Activated naive CD4-positive, alpha-beta T cell treated with anti-CD3 and anti-CD28 coated beads for 36 hours (primary cell): ENCODE results near the gene PIK3R1. TPM values are rescaled to one million over a fixed set of nuclear protein-coding genes. Genes with fewer than 3 reads are reported as not detected.

Source experiments
- CTCF ChIA-PET: fragments of 350-600 bp; sonication (Branson Sonifier 250); formaldehyde crosslinking; loops from one replicate; lab custom pipeline; 2021; ENCODE audit warnings: antibody characterized with exemption; lab: Charles Lee
- DNase-seq: peaks from one replicate; pipeline ENCODE4 v3.0.0-alpha.2; 2020
- H3K27ac Mint-ChIP-seq: one replicate; pipeline ENCODE4 v1.8.0; 2021; ENCODE audit warnings: mild to moderate bottlenecking, mixed read lengths
- H3K27me3 Mint-ChIP-seq: one replicate; pipeline ENCODE4 v1.8.0; 2021; ENCODE audit warnings: low read depth, mixed read lengths
- H3K36me3 Mint-ChIP-seq: one replicate; pipeline ENCODE4 v1.8.0; 2021; ENCODE audit warnings: low read depth, mixed read lengths
- H3K4me1 Mint-ChIP-seq: one replicate; pipeline ENCODE4 v1.8.0; 2021; ENCODE audit warnings: low read depth, mixed read lengths
- H3K4me3 Mint-ChIP-seq: one replicate; pipeline ENCODE4 v1.8.0; 2021; ENCODE audit warnings: mild to moderate bottlenecking, moderate library complexity, mixed read lengths
- H3K9me3 Mint-ChIP-seq: one replicate; pipeline ENCODE4 v1.8.0; 2021; ENCODE audit warnings: mixed read lengths
- intact Hi-C: fragments of 100-400 bp; cut with micrococcal nuclease; formaldehyde crosslinking; loops from one replicate; pipeline ENCODE4 v1.15.1; 2023
- total RNA-seq, 2 experiments: library from RNA; stranded (reverse); gene quantifications; one replicate each; pipeline ENCODE4 v1.2.3, GENCODE V29; 2021

Gene PIK3R1
- total RNA-seq: 10 to 100 TPM; 28.5 to 31.4 TPM

DNA sequence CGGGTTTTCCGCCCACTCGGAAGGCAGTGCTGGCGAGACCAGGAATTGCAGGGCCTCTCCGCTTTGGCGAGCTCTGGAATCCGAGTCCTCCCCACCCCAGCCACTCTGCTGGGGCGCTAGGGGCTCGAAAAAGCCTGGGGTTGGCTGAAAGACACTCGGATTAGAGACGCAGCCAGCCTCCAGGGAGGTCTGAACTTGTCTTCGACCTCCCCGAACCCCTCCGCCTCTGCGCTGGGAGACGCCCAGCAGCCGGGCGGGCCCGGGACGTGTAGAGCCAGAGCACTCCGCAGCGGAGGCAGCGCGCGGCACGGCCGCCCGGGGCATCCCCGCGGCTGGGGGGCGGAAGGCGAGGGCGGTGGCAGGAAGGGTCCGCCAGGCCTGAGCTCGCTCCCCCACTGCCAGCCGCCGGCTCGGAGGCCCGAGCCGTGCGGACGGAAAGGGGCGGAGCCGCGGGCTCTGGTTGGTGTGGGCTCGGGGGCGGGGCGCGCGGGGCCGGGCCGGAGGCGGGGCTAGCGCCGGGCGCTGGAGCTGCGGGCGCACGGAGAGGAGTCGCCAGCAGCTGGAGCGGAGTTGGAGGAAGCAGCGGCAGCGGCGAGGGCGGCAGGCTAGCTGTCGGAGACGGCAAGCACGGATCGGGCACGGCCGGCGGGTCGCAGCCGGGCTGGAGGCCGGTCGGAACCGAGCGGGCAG is at the start of gene PIK3R1:
TSS of gene PIK3R1 (plus strand) at position 549 of the 690 bp plus-strand sequence. CDS start 10,920 bp downstream, outside the sequence.
- Mint-ChIP-seq H3K4me3 (peak within 1 kb of the TSS; percentile 91), H3K27me3 (no peaks in the 10 kb centered on the region), H3K4me1 (peaks cover 42% of the 10 kb centered on the region), H3K9me3 (peaks cover 20% of the 10 kb centered on the region), H3K36me3 (peaks cover 13% of the 10 kb centered on the region), H3K27ac (peak within 1 kb of the TSS; percentile 95)
- CTCF ChIA-PET: interaction anchor here (0.7 to 1.5 kb wide), 8 partner anchors 9 to 56 kb away, joined by 3 to 5 read pairs (median 4); no protein-coding TSS in a partner anchor
- DNase-seq: peak; percentile 93
- intact Hi-C loops: loop anchor here (1.0 to 2.0 kb wide), 5 partner anchors 24 to 219 kb away; no protein-coding TSS in a partner anchor

DNA sequence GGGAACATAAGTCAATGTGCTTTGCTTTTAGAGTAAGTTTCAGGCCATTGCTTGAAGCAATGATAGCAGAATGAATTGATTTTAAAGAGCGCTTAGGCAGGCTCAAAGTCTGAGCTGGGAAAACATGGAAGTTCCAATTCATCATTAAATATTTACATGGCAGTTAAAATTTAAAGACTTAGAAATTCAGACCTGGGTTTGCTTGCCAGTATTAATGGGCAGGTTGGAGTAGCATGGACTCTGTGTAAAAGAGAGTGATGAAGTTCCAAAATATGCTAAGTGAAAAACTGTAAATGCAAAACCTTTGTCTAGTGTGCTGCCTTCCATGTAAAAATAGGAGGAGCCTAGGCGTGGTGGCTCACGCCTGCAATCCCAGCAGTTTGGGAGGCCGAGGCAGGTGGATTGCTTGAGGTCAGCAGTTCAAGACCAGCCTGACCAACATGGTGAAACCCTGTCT is 48.3 kb upstream of the PIK3R1 start:
- Mint-ChIP-seq H3K4me1 (no peaks in the 10 kb centered on the region), H3K9me3 (no peaks in the 10 kb centered on the region), H3K27ac (no peak overlapping the region), H3K4me3 (no peak overlapping the region), H3K27me3 (no peaks in the 10 kb centered on the region), H3K36me3 (no peaks in the 10 kb centered on the region)
- DNase-seq: no peak
- CTCF ChIA-PET: no interaction called here
- intact Hi-C loops: no loop called here

DNA sequence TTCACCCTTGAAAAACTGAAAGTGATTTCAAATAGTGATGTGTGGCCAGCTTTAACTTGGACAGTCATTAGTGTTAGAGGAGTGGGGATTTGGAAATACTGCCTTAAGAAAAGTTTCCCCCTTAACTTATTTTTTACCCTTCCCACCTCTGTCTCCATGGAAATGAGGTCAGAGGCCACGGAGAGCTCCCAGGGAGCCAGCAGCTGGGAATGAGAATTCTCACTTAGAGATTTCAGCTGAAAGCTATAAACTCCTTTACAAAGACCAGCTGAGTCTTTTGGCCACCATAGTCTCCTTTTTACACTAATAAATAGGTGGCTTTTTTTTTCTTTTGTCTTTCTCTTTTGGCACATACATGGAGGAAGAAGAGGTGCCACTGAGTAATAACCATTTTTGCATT is 45.7 kb upstream of the PIK3R1 start:
- Mint-ChIP-seq H3K9me3 (no peaks in the 10 kb centered on the region), H3K36me3 (no peaks in the 10 kb centered on the region), H3K27ac (no peak overlapping the region), H3K27me3 (no peaks in the 10 kb centered on the region), H3K4me1 (no peaks in the 10 kb centered on the region), H3K4me3 (no peak overlapping the region)
- CTCF ChIA-PET: no interaction called here
- DNase-seq: no peak
- intact Hi-C loops: no loop called here

DNA sequence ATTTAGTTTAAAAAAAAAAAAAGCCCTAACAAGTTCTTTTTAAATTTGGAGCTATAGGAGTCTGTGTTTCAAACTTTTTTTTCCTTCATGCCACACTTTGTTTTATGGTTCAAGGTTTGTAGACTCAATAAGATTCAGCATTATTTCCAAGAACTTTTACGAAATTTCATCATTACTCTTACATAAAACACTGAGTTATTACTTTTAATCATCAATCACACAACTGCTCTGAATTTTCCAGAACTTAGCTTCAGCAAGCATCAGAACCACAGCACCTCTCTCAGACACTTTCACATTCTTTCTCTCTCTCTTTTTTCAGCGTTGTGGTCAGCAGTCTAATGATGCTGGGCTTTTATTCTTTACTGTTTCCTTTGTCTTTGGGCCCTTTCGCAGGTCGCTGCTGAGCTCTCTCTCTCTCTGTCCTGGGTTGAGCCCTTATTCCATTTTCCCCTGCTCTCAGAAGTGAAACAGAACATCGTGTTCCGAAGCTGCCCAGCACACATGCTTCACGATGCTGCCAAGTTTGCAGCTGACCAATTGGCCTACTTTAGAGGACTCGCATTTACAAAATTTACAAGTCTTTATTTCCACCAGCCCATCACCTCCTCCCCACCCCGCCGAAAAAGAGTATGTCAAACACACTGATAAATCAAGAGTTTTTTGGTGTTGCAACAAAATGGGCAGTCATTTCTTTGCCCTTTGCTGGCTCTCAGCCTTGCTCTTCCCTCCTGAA is 44.6 kb upstream of the PIK3R1 start:
- Mint-ChIP-seq H3K27ac (no peak overlapping the region), H3K4me3 (no peak overlapping the region), H3K9me3 (no peaks in the 10 kb centered on the region), H3K27me3 (no peaks in the 10 kb centered on the region), H3K36me3 (no peaks in the 10 kb centered on the region), H3K4me1 (no peaks in the 10 kb centered on the region)
- CTCF ChIA-PET: interaction anchor here (0.6 kb wide), 1 partner anchor 136 kb away, joined by 3 read pairs; no protein-coding TSS in a partner anchor
- intact Hi-C loops: no loop called here
- DNase-seq: no peak

DNA sequence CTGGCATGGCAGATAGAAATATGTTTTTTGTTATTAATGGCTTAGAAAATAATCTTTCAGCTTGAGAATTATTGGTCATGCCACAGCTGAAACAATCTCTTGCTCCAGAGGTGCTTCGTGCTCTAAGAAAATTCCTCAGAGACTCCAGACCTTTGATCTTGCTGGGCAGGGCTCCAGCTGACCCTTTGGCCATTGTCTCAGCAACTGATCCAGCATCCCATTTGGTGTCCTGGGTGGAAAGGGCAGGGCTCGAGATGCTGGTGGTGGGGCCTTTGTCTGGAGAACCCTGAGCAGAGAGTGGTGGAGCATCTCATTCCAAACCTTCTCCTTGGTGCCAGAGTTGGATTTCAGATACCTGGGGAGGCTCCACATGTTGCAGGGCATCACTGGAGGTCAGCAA is 43.2 kb upstream of the PIK3R1 start:
- no peaks in the 10 kb centered on the region for H3K9me3 Mint-ChIP-seq
- no peak overlapping the region for H3K27ac Mint-ChIP-seq
- H3K36me3 Mint-ChIP-seq: no peaks in the 10 kb centered on the region
- intact Hi-C loops: no loop called here
- no peak for DNase-seq
- no peak overlapping the region for H3K4me3 Mint-ChIP-seq
- H3K27me3 Mint-ChIP-seq: no peaks in the 10 kb centered on the region
- CTCF ChIA-PET: no interaction called here
- H3K4me1 Mint-ChIP-seq: no peaks in the 10 kb centered on the region

DNA sequence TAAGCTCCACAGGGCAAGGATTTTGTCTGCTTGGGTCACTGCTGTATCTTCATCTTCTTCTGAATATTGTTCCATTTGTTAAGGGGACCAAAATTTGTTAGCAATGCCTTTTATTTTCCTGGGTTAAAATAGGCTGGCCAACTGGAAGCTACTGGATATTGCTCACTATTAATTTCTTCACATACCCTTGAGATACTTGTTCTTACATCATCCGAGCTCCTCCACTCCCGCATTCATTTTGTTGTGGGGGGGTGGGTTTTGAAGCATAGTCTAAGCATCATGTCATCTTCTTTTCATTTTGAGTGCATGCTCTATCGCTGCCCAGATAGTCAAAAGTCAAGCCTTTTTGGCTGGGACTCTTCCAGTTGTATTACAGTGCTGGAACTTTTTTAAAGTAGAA is 42.5 kb upstream of the PIK3R1 start:
- no peaks in the 10 kb centered on the region for H3K9me3 Mint-ChIP-seq

DNA sequence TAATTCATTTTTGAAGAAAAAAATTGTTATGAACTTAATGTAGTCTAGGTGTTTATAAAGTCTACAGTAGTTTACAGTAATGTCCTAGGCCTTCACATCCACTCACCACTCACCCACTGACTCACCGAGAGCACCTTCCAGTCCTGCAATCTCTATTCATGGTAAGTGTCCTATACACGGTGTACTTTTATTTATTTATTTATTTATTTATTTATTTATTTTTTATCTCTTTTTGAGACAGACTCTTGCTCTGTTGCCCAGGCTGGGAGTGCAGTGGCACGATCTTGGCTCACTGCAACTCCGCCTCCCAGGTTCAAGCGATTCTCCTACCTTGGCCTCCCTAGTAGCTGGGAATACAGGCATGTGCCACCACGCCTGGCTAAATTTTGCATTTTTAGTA is 39.3 kb upstream of the PIK3R1 start:
- Mint-ChIP-seq H3K27me3 (no peaks in the 10 kb centered on the region), H3K4me3 (no peak overlapping the region), H3K4me1 (no peaks in the 10 kb centered on the region), H3K36me3 (no peaks in the 10 kb centered on the region), H3K27ac (no peak overlapping the region), H3K9me3 (no peaks in the 10 kb centered on the region)
- intact Hi-C loops: no loop called here
- DNase-seq: no peak
- CTCF ChIA-PET: no interaction called here

More for the DNA sequence above, 42.5 kb upstream of the PIK3R1 start:
- Mint-ChIP-seq H3K4me3 (no peak overlapping the region), H3K27me3 (no peaks in the 10 kb centered on the region), H3K4me1 (no peaks in the 10 kb centered on the region), H3K27ac (no peak overlapping the region), H3K36me3 (no peaks in the 10 kb centered on the region)
- intact Hi-C loops: no loop called here
- CTCF ChIA-PET: no interaction called here
- no peak for DNase-seq

DNA sequence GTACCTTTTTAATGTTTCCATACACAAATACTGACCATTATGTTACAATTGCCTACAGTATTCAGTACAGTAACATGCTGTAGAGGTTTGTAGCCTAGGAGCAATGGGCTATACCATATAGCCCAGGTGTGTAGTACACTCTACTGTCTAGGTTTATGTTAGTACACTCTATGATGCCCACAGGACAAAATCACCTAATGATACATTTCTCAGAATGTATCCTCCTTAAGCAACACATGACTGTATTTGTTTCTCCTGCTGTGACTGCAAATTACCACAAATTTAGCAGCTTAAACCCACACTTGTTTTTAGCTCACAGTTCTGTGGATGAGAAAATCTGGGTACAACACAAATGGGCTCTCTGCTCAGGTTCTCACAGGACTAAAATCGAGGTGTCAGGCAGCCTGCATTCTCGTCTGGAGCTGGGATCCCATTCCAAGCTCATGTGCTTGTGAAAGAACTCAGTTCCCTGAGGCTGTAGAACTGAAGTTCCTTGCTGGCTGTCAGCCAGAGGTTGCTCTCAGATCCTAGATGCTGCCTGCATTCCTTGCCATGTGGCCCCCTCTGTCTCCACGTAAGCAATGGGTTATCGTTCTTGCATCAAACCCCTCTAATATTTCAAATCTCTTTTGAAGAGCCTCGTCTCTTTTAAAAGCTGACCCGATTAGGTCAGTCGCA is 38.6 kb upstream of the PIK3R1 start:
- CTCF ChIA-PET: no interaction called here
- no peaks in the 10 kb centered on the region for H3K36me3 Mint-ChIP-seq

DNA sequence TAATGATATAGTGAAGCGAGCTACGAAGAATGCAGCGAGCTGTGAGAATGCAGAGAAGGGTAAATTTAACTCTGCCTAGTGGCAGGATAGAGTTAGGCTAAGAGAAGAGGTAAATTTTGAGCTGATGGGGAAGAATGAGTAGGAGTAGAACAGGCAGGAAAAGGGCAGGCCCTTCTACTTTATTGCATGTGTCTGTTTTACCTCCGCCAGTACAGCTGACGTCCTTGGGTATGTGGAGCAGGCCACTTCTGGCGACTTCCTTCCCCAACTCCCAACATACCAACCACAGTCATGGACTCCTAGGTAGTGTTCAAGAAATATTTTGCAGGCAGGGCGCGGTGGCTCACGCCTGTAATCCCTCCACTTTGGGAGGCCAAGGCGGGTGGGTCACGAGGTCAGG is 37.9 kb upstream of the PIK3R1 start:
- H3K9me3 Mint-ChIP-seq: no peaks in the 10 kb centered on the region
- H3K27me3 Mint-ChIP-seq: no peaks in the 10 kb centered on the region
- CTCF ChIA-PET: no interaction called here
- H3K4me1 Mint-ChIP-seq: no peaks in the 10 kb centered on the region
- H3K4me3 Mint-ChIP-seq: no peak overlapping the region
- no peaks in the 10 kb centered on the region for H3K36me3 Mint-ChIP-seq
- no peak overlapping the region for H3K27ac Mint-ChIP-seq
- DNase-seq: no peak
- intact Hi-C loops: no loop called here

More for the DNA sequence above, 38.6 kb upstream of the PIK3R1 start:
- H3K9me3 Mint-ChIP-seq: no peaks in the 10 kb centered on the region
- H3K4me3 Mint-ChIP-seq: no peak overlapping the region
- intact Hi-C loops: no loop called here
- DNase-seq: no peak
- no peak overlapping the region for H3K27ac Mint-ChIP-seq
- no peaks in the 10 kb centered on the region for H3K27me3 Mint-ChIP-seq
- no peaks in the 10 kb centered on the region for H3K4me1 Mint-ChIP-seq

DNA sequence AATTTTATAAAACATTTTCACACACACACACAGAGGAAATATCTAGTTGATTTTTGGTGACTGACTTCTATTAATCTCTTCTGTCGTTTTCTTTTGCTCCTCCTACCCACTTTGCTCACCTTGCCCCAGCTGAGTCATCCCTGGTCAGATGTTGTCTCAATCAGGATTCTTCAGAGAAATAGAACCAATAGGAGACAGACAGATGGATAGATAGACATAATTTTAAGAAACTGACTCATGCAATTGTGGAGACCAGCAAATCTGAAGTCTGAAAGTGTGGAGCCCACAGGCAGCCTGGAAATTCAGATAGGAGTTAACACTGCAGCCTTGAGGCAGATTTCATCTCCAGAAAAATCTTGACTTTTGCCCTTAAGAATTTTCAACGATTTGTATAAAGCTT is 37.0 kb upstream of the PIK3R1 start:
- H3K4me3 Mint-ChIP-seq: no peak overlapping the region
- no peaks in the 10 kb centered on the region for H3K4me1 Mint-ChIP-seq
- H3K27me3 Mint-ChIP-seq: no peaks in the 10 kb centered on the region
- no peaks in the 10 kb centered on the region for H3K9me3 Mint-ChIP-seq
- no peak overlapping the region for H3K27ac Mint-ChIP-seq
- DNase-seq: no peak
- intact Hi-C loops: no loop called here
- no peaks in the 10 kb centered on the region for H3K36me3 Mint-ChIP-seq
- CTCF ChIA-PET: no interaction called here

DNA sequence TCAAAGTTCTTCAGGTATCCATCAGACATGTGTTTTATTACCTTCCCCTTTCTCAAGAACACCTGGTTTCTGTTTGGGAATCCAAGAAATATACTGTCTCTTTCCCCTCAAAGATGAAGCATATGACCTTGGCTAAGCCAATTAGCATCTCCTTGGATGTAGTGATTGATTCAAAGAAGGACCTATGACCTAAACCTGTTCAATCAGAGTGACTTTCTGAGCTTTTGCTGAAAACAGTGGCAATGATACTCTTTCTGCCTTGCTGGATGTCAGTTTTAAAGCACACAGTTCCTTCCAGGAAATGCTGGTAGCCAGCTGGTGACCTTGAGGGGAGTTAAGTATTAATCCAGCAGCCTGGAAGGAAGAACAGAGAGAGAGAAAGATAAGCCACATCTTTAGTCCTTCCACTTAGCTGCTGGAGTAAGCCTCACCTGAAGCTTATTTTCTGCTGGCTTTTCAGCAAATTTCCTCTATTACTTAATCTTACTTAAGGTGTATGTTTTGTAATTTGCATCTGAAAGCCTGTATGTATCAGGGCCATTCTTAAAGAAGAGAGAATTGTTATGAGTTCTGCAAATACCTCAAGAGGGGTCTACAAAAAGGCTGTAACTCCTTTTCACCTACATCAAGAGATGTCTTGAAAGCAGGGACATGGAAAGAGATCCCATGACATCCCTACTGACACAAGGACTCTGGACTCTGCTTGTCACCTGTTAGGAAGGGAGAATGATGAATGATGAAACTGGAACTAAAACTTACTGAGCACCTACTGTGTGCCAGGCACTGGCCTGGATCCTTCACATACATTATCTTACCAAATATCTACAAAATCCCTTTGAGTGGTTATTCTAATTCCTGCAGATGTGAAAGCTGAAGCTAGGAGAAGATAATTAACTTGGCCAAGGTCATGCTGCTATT is 35.2 kb upstream of the PIK3R1 start:
- H3K27me3 Mint-ChIP-seq: no peaks in the 10 kb centered on the region
- no peaks in the 10 kb centered on the region for H3K36me3 Mint-ChIP-seq
- intact Hi-C loops: no loop called here
- no peaks in the 10 kb centered on the region for H3K9me3 Mint-ChIP-seq
- no peak overlapping the region for H3K4me3 Mint-ChIP-seq
- DNase-seq: no peak
- no peak overlapping the region for H3K27ac Mint-ChIP-seq
- CTCF ChIA-PET: interaction anchor here (0.6 to 0.7 kb wide), 3 partner anchors 257 to 1218 kb away, joined by 3 to 5 read pairs (median 4); no protein-coding TSS in a partner anchor
- H3K4me1 Mint-ChIP-seq: no peaks in the 10 kb centered on the region
